Measurements from ENCODE around the gene OR2AK2. TPM values are rescaled to one million over a fixed set of nuclear protein-coding genes. Genes with fewer than 3 reads are reported as not detected.

Gene OR2AK2
- total RNA-seq, 1 experiment from 2014 or later = not detected

DNA sequence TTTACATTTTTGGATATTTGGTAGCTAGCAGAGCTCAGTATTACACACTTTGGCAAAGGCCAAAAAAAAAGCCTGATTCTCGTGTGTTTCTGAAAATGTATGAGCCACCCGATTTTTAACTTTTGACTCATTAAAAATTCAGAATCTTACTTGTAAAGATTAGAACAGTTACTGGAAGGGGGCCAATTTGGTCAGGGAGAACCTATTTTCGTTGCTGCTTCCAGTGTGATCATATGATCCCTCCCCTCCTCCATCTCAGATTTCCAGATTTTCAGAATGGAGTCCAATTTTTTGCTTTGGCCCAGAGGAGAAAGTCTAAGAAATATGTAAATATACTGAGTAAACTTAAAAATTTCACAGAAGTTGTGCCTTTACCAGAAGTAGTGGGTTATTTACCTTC is 3.2 kb upstream of the OR2AK2 start:
- CTCF ChIA-PET = no interaction called here
- RAD21 ChIA-PET (ENCODE audit: low non-redundant PET in 1 of 2, low total read pairs in 2 of 2, uncharacterized antibody in 2 of 2, unreplicated experiment in 2 of 2) = no interaction called here

More for the DNA sequence above, 3.2 kb upstream of the OR2AK2 start:
- ATAC-seq (no peak), DNase-seq (ENCODE audit: low read depth, low spot score) (no peak)
- H3K27me3 ChIP-seq (ENCODE audit: insufficient read depth, low read length) = no peaks in the 10 kb centered on the region
- no peaks in the 10 kb centered on the region for H3K79me2 ChIP-seq (ENCODE audit: insufficient read depth, low read length)
- POLR2A ChIA-PET = no interaction called here
- H3K9ac ChIP-seq (ENCODE audit: low read length) = no peak overlapping the region
- H4K20me1 ChIP-seq (ENCODE audit: insufficient read depth) = no peaks in the 10 kb centered on the region
- H3K4me2 ChIP-seq (ENCODE audit: low read length) = no peak overlapping the region
- no TSS peak for BruUV-seq (replicated peaks)
- no peak overlapping the region for H3K4me3 ChIP-seq (replicated peaks in 1 of 2; ENCODE audit: low read depth in 1 of 2, low read length in 2 of 2)
- H3K4me1 ChIP-seq (ENCODE audit: control insufficient read depth in 1 of 2, insufficient read depth in 2 of 2, low read length in 2 of 2) = no peaks in the 10 kb centered on the region
- no peak overlapping the region for H2AFZ ChIP-seq (ENCODE audit: low read depth, low read length, poor library complexity, severe bottlenecking)
- H3K9me3 ChIP-seq (ENCODE audit: control insufficient read depth in 1 of 2, insufficient read depth in 1 of 2, low read depth in 1 of 2, low read length in 2 of 2) = peaks cover 3 to 20% of the 10 kb centered on the region in 2 experiments; a peak in 2 of 4 replicates
- no peaks in the 10 kb centered on the region for H3K9me2 ChIP-seq (ENCODE audit: insufficient read depth)
- intact Hi-C loops (cut with micrococcal nuclease) = no loop called here
- no peak for TF ChIP-seq RAD21 (IDR thresholded peaks at IDR 0.05; ENCODE audit: low read depth)
- no peak for TF ChIP-seq ELF1 (IDR thresholded peaks at IDR 0.05; ENCODE audit: borderline replicate concordance, low read depth)
- TF ChIP-seq, protein P1, sequence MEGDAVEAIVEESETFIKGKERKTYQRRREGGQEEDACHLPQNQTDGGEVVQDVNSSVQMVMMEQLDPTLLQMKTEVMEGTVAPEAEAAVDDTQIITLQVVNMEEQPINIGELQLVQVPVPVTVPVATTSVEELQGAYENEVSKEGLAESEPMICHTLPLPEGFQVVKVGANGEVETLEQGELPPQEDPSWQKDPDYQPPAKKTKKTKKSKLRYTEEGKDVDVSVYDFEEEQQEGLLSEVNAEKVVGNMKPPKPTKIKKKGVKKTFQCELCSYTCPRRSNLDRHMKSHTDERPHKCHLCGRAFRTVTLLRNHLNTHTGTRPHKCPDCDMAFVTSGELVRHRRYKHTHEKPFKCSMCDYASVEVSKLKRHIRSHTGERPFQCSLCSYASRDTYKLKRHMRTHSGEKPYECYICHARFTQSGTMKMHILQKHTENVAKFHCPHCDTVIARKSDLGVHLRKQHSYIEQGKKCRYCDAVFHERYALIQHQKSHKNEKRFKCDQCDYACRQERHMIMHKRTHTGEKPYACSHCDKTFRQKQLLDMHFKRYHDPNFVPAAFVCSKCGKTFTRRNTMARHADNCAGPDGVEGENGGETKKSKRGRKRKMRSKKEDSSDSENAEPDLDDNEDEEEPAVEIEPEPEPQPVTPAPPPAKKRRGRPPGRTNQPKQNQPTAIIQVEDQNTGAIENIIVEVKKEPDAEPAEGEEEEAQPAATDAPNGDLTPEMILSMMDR (IDR thresholded peaks at IDR 0.05 in 2 of 3, conservative IDR thresholded peaks at IDR 0.05 in 1 of 3; ENCODE audit: borderline replicate concordance in 1 of 3, insufficient read depth in 1 of 3, low read depth in 2 of 3, low read length in 2 of 3) = no peak
- TF ChIP-seq CEBPB (IDR thresholded peaks at IDR 0.05; ENCODE audit: low read depth) = no peak
- TF ChIP-seq ZFX (IDR thresholded peaks at IDR 0.05) = no peak
- no peak for TF ChIP-seq POLR2AphosphoS5 (IDR thresholded peaks at IDR 0.05; ENCODE audit: low read depth, low read length)
- no peak for TF ChIP-seq ZBTB33 (IDR thresholded peaks at IDR 0.05; ENCODE audit: extremely low read depth, insufficient replicate concordance, low read length)
- H3K36me3 ChIP-seq (ENCODE audit: control insufficient read depth in 1 of 2, insufficient read depth in 2 of 2, low read length in 2 of 2) = no peaks in the 10 kb centered on the region
- H3K27ac ChIP-seq (ENCODE audit: low read depth, low read length) = no peak overlapping the region
